Suppressor macrophage (primary cell): ENCODE results near the gene LHPP.

Experiments
- DNase-seq, 4 experiments: peaks; one replicate each; pipeline ENCODE4 v3.0.0-alpha.2; 2020 to 2022

The LHPP gene

GRCh38 chr10:124522933-124523871, 61.6 kb downstream of the LHPP start:
- DNase-seq = peak; percentile 79 to 92 (median 85)

- peak in 3 of 4 experiments; percentile 28 to 74 (median 68) for DNase-seq
Measured at GRCh38 chr10:124523901-124524300, 62.3 kb downstream of the LHPP start.

GRCh38 chr10:124524991-124525653, 63.5 kb downstream of the LHPP start:
- peak; percentile 52 to 81 (median 72) for DNase-seq

GRCh38 chr10:124525751-124526600, 64.4 kb downstream of the LHPP start:
- DNase-seq = no peak

- DNase-seq = no peak
Measured at GRCh38 chr10:124526621-124527267, 65.1 kb downstream of the LHPP start.

GRCh38 chr10:124527874-124528395, 66.3 kb downstream of the LHPP start:
- no peak for DNase-seq

- DNase-seq = no peak
Measured at GRCh38 chr10:124529661-124530214, 68.1 kb downstream of the LHPP start.

GRCh38 chr10:124530215-124530665, 68.6 kb downstream of the LHPP start:
- peak; percentile 88 to 93 (median 92) for DNase-seq

GRCh38 chr10:124530816-124531215, 69.2 kb downstream of the LHPP start:
- no peak for DNase-seq

GRCh38 chr10:124532106-124532641, 70.6 kb downstream of the LHPP start:
- no peak for DNase-seq

- no peak for DNase-seq
Measured at GRCh38 chr10:124532788-124533187, 71.2 kb downstream of the LHPP start.

GRCh38 chr10:124533266-124533665, 71.6 kb downstream of the LHPP start:
- no peak for DNase-seq

- peak; percentile 44 to 71 (median 64) for DNase-seq
Measured at GRCh38 chr10:124534231-124534798, 72.7 kb downstream of the LHPP start.

- peak in 2 of 4 experiments; percentile 17 to 18 for DNase-seq
Measured at GRCh38 chr10:124534826-124535601, 73.4 kb downstream of the LHPP start.

- peak; percentile 51 to 65 (median 62) for DNase-seq
Measured at GRCh38 chr10:124535731-124536495, 74.3 kb downstream of the LHPP start.

- DNase-seq = no peak
Measured at GRCh38 chr10:124536496-124537050, 75.0 kb downstream of the LHPP start.

GRCh38 chr10:124537166-124537725, 75.6 kb downstream of the LHPP start:
- DNase-seq = no peak

- no peak for DNase-seq
Measured at GRCh38 chr10:124537891-124538290, 76.3 kb downstream of the LHPP start.
